ENCODE results near the gene ANKS1A. TPM values are rescaled to one million over a fixed set of nuclear protein-coding genes. Genes with fewer than 3 reads are reported as not detected.

The ANKS1A gene
- polyA plus RNA-seq, 1 of the 3 experiments (the other 2 are of a cell fraction): 7.6 TPM

- POLR2A ChIA-PET: no interaction called here
- H3K9ac ChIP-seq: no peak overlapping the region
- whole genome bisulfite sequencing (ENCODE audit: low lambda C conversion rate): 82% methylated on average over 2 of the region's 2 CpGs
Observed at GRCh38 chr6:34970957-34971356, 81.9 kb downstream of the ANKS1A start.

GRCh38 chr6:34973547-34974248 lies 84.6 kb downstream of the ANKS1A start:
- TF ChIP-seq PBX3 (IDR thresholded peaks at IDR 0.05): no peak
- TF ChIP-seq RAD21 (IDR thresholded peaks at IDR 0.05; ENCODE audit: low read length): 0 out of 2 replicates have a peak, but pooled peaks have one; percentile 12
- 0 out of 2 replicates have a peak, but pooled peaks have one; percentile 18 for TF ChIP-seq CTCF (IDR thresholded peaks at IDR 0.05)
- H4K20me1 ChIP-seq (ENCODE audit: insufficient read depth): no peaks in the 10 kb centered on the region
- ChIA-PET POLR2A (no interaction called here), CTCF (interaction anchor here (1.0 to 3.0 kb wide), 6 partner anchors 11 to 267 kb away, joined by 3 to 23 read pairs (median 4); partner anchors contain the start of gene TAF11)
- no peaks in the 10 kb centered on the region for H3K79me2 ChIP-seq (ENCODE audit: insufficient read depth)
- 85% methylated on average over 2 of the region's 2 CpGs for WGBS (ENCODE audit: low lambda C conversion rate)
- no peak overlapping the region for H3K4me3 ChIP-seq (ENCODE audit: low read depth in 2 of 2, low read length in 1 of 2)
- H3F3A ChIP-seq (replicated peaks; ENCODE audit: insufficient read depth): peaks cover 3% of the 10 kb centered on the region
- peaks cover 13 to 14% of the 10 kb centered on the region in 2 experiments for H3K36me3 ChIP-seq (replicated peaks in 1 of 2; ENCODE audit: control insufficient read depth in 1 of 2, insufficient read depth in 2 of 2, low read length in 1 of 2)
- no peaks in the 10 kb centered on the region for H3K9me3 ChIP-seq
- no peak overlapping the region for H2AFZ ChIP-seq (ENCODE audit: low read depth)
- no peaks in the 10 kb centered on the region for H3K9me2 ChIP-seq
- no peaks in the 10 kb centered on the region for H3K27me3 ChIP-seq (ENCODE audit: insufficient read depth)
- H3K27ac ChIP-seq (ENCODE audit: low read depth in 2 of 2, low read length in 1 of 2): no peak overlapping the region
- no peak overlapping the region for H3K4me2 ChIP-seq
- peaks cover 0 to 4% of the 10 kb centered on the region in 2 experiments; a peak in 1 of 4 replicates for H3K4me1 ChIP-seq (ENCODE audit: control insufficient read depth in 1 of 2, insufficient read depth in 2 of 2, low read depth in 1 of 2, low read length in 1 of 2)
- no peak for DNase-seq
- no peak overlapping the region for H3K9ac ChIP-seq

More at GRCh38 chr6:34970957-34971356, 81.9 kb downstream of the ANKS1A start:
- Histone ChIP-seq H3K27ac (ENCODE audit: low read depth in 2 of 2, low read length in 1 of 2) (peak overlapping the region in 1 of 2 experiments; percentile 28; a peak in 1 of 4 replicates), H3K4me2 (no peak overlapping the region), H3K27me3 (ENCODE audit: insufficient read depth) (no peaks in the 10 kb centered on the region), H2AFZ (ENCODE audit: low read depth) (no peak overlapping the region), H3F3A (replicated peaks; ENCODE audit: insufficient read depth) (peaks cover 3% of the 10 kb centered on the region), H3K4me3 (ENCODE audit: low read depth in 2 of 2, low read length in 1 of 2) (no peak overlapping the region), H3K9me3 (no peaks in the 10 kb centered on the region), H3K9me2 (no peaks in the 10 kb centered on the region), H3K36me3 (replicated peaks in 1 of 2; ENCODE audit: control insufficient read depth in 1 of 2, insufficient read depth in 2 of 2, low read length in 1 of 2) (peaks cover 9 to 13% of the 10 kb centered on the region in 2 experiments), H3K79me2 (ENCODE audit: insufficient read depth) (no peaks in the 10 kb centered on the region; the same call in 1 of the 2 replicates), H4K20me1 (ENCODE audit: insufficient read depth) (no peaks in the 10 kb centered on the region), H3K4me1 (ENCODE audit: control insufficient read depth in 1 of 2, insufficient read depth in 2 of 2, low read depth in 1 of 2, low read length in 1 of 2) (peaks cover 0 to 4% of the 10 kb centered on the region in 2 experiments; a peak in 1 of 4 replicates)
- no peak for DNase-seq
- TF ChIP-seq FOSL2 (IDR thresholded peaks at IDR 0.05; ENCODE audit: borderline replicate concordance, low read depth) (no peak), MEF2A (IDR thresholded peaks at IDR 0.05; ENCODE audit: borderline replicate concordance, low read depth) (no peak), TCF12 (IDR thresholded peaks at IDR 0.05) (peak; percentile 43; the same call in 1 of the 2 replicates), TAF1 (IDR thresholded peaks at IDR 0.05; ENCODE audit: borderline replicate concordance, low read depth, low read length) (no peak)
- CTCF ChIA-PET: interaction anchor here (1.0 to 3.0 kb wide), 3 partner anchors 13 to 16 kb away, joined by 3 to 23 read pairs (median 7); no protein-coding TSS in a partner anchor
